ENCODE measurements around the gene EXOC6B. TPM values are rescaled to one million over a fixed set of nuclear protein-coding genes. Genes with fewer than 3 reads are reported as not detected.

EXOC6B gene
- polyA plus RNA-seq, 5 donors = 17.2 to 27.4 (median 26.6) TPM

GRCh38 chr2:72212486-72212855 is 613.4 kb downstream of the EXOC6B start:
- DNase-seq = no peak

GRCh38 chr2:72211777-72212485 is 613.9 kb downstream of the EXOC6B start:
- no peak for DNase-seq

GRCh38 chr2:72211350-72211749 is 614.5 kb downstream of the EXOC6B start:
- no peak for DNase-seq

GRCh38 chr2:72210470-72210869 is 615.4 kb downstream of the EXOC6B start:
- DNase-seq = no peak

- no peak for DNase-seq
Measured at GRCh38 chr2:72208225-72208624, 617.6 kb downstream of the EXOC6B start.

GRCh38 chr2:72207334-72207733 is 618.5 kb downstream of the EXOC6B start:
- no peak for DNase-seq

GRCh38 chr2:72205504-72205881 is 620.3 kb downstream of the EXOC6B start:
- DNase-seq = no peak

- DNase-seq = no peak
Measured at GRCh38 chr2:72204786-72205503, 620.9 kb downstream of the EXOC6B start.

- DNase-seq = peak; percentile 66 to 76
Measured at GRCh38 chr2:72204156-72204785, 621.6 kb downstream of the EXOC6B start.

- DNase-seq = no peak
Measured at GRCh38 chr2:72198532-72199241, 627.1 kb downstream of the EXOC6B start.

- DNase-seq = no peak
Measured at GRCh38 chr2:72193723-72194122, 632.1 kb downstream of the EXOC6B start.

GRCh38 chr2:72191441-72191840 is 634.4 kb downstream of the EXOC6B start:
- no peak for DNase-seq

GRCh38 chr2:72185206-72185605 is 640.6 kb downstream of the EXOC6B start:
- DNase-seq = no peak

GRCh38 chr2:72183466-72183865 is 642.4 kb downstream of the EXOC6B start:
- no peak for DNase-seq

- DNase-seq = no peak
Measured at GRCh38 chr2:72183016-72183415, 642.8 kb downstream of the EXOC6B start.

GRCh38 chr2:72182547-72182946 is 643.3 kb downstream of the EXOC6B start:
- DNase-seq = no peak

- DNase-seq = no peak
Measured at GRCh38 chr2:72181616-72182015, 644.2 kb downstream of the EXOC6B start.

GRCh38 chr2:72180351-72180750 is 645.5 kb downstream of the EXOC6B start:
- no peak for DNase-seq

GRCh38 chr2:72178551-72178950 is 647.3 kb downstream of the EXOC6B start:
- no peak for DNase-seq

GRCh38 chr2:72176281-72176680 is 649.6 kb downstream of the EXOC6B start:
- DNase-seq = no peak

GRCh38 chr2:72175636-72176035 is 650.2 kb downstream of the EXOC6B start:
- DNase-seq = no peak

GRCh38 chr2:72173640-72174321 is 652.1 kb downstream of the EXOC6B start:
- DNase-seq = no peak
